ENCODE data around the gene GSX2. TPM values are rescaled to one million over a fixed set of nuclear protein-coding genes. Genes with fewer than 3 reads are reported as not detected.

The GSX2 gene
- total RNA-seq, 1 experiment from 2014 or later, result not detected

- DNase-seq (ENCODE audit: low read depth, low spot score), result no peak
- no peak overlapping the region for H2AFZ ChIP-seq (ENCODE audit: low read depth, low read length, poor library complexity, severe bottlenecking)
- ChIA-PET CTCF (no interaction called here), POLR2A (no interaction called here), RAD21 (ENCODE audit: low non-redundant PET in 1 of 2, low total read pairs in 2 of 2, uncharacterized antibody in 2 of 2, unreplicated experiment in 2 of 2) (no interaction called here)
- no peak overlapping the region for H3K27ac ChIP-seq (ENCODE audit: low read depth, low read length)
- TF ChIP-seq ZBTB33 (IDR thresholded peaks at IDR 0.05; ENCODE audit: extremely low read depth, insufficient replicate concordance, low read length) (no peak), ZNF274 (IDR thresholded peaks at IDR 0.05; ENCODE audit: low read depth, low read length) (no peak), SIN3A (IDR thresholded peaks at IDR 0.05; ENCODE audit: low read depth) (no peak), JUND (IDR thresholded peaks at IDR 0.05) (no peak), SP1 (IDR thresholded peaks at IDR 0.05; ENCODE audit: low read depth) (no peak), EZH2phosphoT487 (IDR thresholded peaks at IDR 0.05; ENCODE audit: borderline replicate concordance) (no peak), CBX3 (IDR thresholded peaks at IDR 0.05; ENCODE audit: low read depth) (no peak), EZH2 (IDR thresholded peaks at IDR 0.05) (no peak), TCF7L2 (IDR thresholded peaks at IDR 0.05; ENCODE audit: borderline replicate concordance, extremely low read depth, insufficient read depth, insufficient read length) (no peak), ATF3 (IDR thresholded peaks at IDR 0.05) (no peak), ELF1 (IDR thresholded peaks at IDR 0.05; ENCODE audit: borderline replicate concordance, low read depth) (no peak), POLR2AphosphoS5 (IDR thresholded peaks at IDR 0.05; ENCODE audit: low read depth, low read length) (no peak), EGR1 (IDR thresholded peaks at IDR 0.05; ENCODE audit: low read depth) (no peak), YY1 (IDR thresholded peaks at IDR 0.05; ENCODE audit: extremely low read depth, insufficient replicate concordance, low read depth, low read length) (no peak), FOSL1 (IDR thresholded peaks at IDR 0.05; ENCODE audit: low read depth) (no peak), MAX (IDR thresholded peaks at IDR 0.05) (no peak), SRF (IDR thresholded peaks at IDR 0.05; ENCODE audit: low read depth) (no peak), REST (IDR thresholded peaks at IDR 0.05; ENCODE audit: low read depth) (no peak), RAD21 (IDR thresholded peaks at IDR 0.05; ENCODE audit: low read depth) (no peak), CTCF (IDR thresholded peaks at IDR 0.05 in 2 of 3, conservative IDR thresholded peaks at IDR 0.05 in 1 of 3; ENCODE audit: borderline replicate concordance in 1 of 3, insufficient read depth in 1 of 3, low read depth in 2 of 3, low read length in 2 of 3) (no peak)
- no peaks in the 10 kb centered on the region for H3K36me3 ChIP-seq (ENCODE audit: control insufficient read depth in 1 of 2, insufficient read depth in 2 of 2, low read length in 2 of 2)
- H3K27me3 ChIP-seq (ENCODE audit: insufficient read depth, low read length), result no peaks in the 10 kb centered on the region
- no peak overlapping the region for H3K4me3 ChIP-seq (replicated peaks in 1 of 2; ENCODE audit: low read depth in 1 of 2, low read length in 2 of 2)
- no peaks in the 10 kb centered on the region for H3K9me3 ChIP-seq (ENCODE audit: control insufficient read depth in 1 of 2, insufficient read depth in 1 of 2, low read depth in 1 of 2, low read length in 2 of 2)
- no peaks in the 10 kb centered on the region for H3K4me1 ChIP-seq (ENCODE audit: control insufficient read depth in 1 of 2, insufficient read depth in 2 of 2, low read length in 2 of 2)
- H3K79me2 ChIP-seq (ENCODE audit: insufficient read depth, low read length), result peaks cover 33% of the 10 kb centered on the region
- H3K4me2 ChIP-seq (ENCODE audit: low read length), result no peak overlapping the region
- intact Hi-C loops (cut with micrococcal nuclease), result no loop called here
- no peaks in the 10 kb centered on the region for H4K20me1 ChIP-seq (ENCODE audit: insufficient read depth)
- no peak for ATAC-seq
- no peak overlapping the region for H3K9ac ChIP-seq (ENCODE audit: low read length)
- no TSS peak for BruUV-seq (replicated peaks)
- H3K9me2 ChIP-seq (ENCODE audit: insufficient read depth), result no peaks in the 10 kb centered on the region
Measured at GRCh38 chr4:54050214-54050904, 49.6 kb upstream of the GSX2 start.

All from HCT116 (cell line).